Thyroid gland (tissue), 4 donors: Measurements from ENCODE around the gene PLVAP.

Source experiments
- CTCF ChIP-seq, 6 experiments: fragments of 200-600 bp in 3 of 6; fragments of 450-650 bp in 3 of 6; sonication (generic) in 3 of 6; IDR thresholded peaks; one replicate each; pipeline ENCODE4 v1.5.1; 2016 to 2019; ENCODE audit warnings: antibody characterized with exemption in 6 of 6, mild to moderate bottlenecking in 2 of 6, inconsistent platforms in 1 of 6, moderate library complexity in 1 of 6
- POLR2A ChIP-seq, 2 donors: fragments of 450-650 bp; IDR thresholded peaks; one replicate each; pipeline ENCODE4 v1.6.1; 2017; ENCODE audit warnings: antibody characterized with exemption in 2 of 2, mild to moderate bottlenecking in 2 of 2, moderate library complexity in 1 of 2

DNA sequence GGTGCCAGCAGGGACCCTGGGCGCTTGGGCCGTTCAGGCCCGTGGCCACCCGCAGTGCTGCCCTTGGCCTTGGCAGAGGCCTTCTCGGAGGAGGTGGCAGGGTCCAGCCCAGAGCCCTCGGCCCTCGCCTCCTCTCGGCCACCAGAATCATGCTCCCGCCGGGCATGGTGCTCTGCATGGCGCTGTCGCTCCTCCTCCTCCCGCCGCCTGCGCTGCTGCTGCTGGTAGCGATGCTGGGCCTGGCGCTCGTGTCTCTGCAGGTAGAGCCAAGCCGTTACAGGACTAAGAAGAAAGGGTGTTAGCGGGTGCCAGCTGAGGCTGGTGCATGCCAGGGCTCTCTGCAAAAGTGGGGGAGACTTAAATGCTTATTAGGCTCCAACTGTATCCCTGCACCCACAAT, 52.0 kb downstream of the PLVAP start:
- no peak for TF ChIP-seq CTCF (IDR thresholded peaks at IDR 0.05)
- TF ChIP-seq POLR2A (IDR thresholded peaks at IDR 0.05): no peak
